22Rv1 (cell line): ENCODE data around the gene ENPP4.
"Not testable (repeated sequence)": the region's sequence is repeated elsewhere in the genome, so short reads cannot be mapped to it uniquely, and the experiment has no call there.

Experiments used
- H3K27ac ChIP-seq: fragments of 450-650 bp; 2 replicates; pipeline ENCODE4 v1.5.1; 2017
- ZFX ChIP-seq: fragments of 450-650 bp; IDR thresholded peaks from 2 replicates; pipeline ENCODE4 v1.6.1; 2017; ENCODE audit warnings: antibody characterized with exemption, borderline replicate concordance
- TF ChIP-seq, protein P1 (sequence below): fragments of 450-650 bp; IDR thresholded peaks from 2 replicates; pipeline ENCODE4 v1.5.1; 2017; ENCODE audit warnings: mild to moderate bottlenecking

Gene ENPP4

DNA sequence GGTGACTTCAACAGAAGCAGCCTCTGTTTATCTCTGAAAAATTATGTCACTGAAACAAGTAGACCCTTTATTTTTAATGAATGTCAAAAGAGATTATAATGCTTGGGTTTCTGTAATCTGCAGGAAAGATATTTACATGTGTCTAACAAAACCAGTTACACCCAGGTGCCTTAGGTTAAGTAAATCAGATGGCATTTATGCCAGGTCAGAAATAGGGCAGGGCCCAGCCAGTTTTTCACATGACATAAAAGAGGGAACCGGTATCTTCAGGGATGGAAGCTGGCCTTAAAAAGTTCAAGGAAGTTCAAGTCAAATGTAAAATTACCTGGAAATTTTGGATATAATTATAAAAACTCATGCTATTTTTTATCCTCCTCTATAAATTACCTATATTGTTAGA lies 14.2 kb upstream of the ENPP4 start:
- TF ChIP-seq, protein P1, sequence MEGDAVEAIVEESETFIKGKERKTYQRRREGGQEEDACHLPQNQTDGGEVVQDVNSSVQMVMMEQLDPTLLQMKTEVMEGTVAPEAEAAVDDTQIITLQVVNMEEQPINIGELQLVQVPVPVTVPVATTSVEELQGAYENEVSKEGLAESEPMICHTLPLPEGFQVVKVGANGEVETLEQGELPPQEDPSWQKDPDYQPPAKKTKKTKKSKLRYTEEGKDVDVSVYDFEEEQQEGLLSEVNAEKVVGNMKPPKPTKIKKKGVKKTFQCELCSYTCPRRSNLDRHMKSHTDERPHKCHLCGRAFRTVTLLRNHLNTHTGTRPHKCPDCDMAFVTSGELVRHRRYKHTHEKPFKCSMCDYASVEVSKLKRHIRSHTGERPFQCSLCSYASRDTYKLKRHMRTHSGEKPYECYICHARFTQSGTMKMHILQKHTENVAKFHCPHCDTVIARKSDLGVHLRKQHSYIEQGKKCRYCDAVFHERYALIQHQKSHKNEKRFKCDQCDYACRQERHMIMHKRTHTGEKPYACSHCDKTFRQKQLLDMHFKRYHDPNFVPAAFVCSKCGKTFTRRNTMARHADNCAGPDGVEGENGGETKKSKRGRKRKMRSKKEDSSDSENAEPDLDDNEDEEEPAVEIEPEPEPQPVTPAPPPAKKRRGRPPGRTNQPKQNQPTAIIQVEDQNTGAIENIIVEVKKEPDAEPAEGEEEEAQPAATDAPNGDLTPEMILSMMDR: no peak
- no peak for TF ChIP-seq ZFX
- no peak overlapping the region for H3K27ac ChIP-seq

DNA sequence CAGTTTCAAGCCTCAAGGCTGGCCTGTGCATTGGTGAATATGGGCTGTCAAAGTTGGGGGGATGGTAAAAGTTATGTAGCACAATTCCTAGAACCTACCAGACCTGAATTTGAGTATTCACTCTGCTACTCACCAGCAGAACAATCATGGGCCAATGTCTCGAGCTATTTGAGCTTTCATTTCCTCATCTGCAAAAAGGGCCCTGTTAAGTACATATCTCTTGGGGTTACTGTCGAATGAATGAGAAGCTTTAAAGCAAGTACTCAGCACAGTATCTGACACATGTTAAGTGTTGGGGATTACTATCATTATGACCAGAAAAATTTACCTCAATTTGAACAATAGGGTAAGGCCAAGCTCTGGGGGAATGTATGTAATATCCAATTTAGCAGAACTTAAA lies 13.5 kb upstream of the ENPP4 start:
- no peak overlapping the region for H3K27ac ChIP-seq
- no peak for TF ChIP-seq ZFX
- TF ChIP-seq, protein P1: no peak

DNA sequence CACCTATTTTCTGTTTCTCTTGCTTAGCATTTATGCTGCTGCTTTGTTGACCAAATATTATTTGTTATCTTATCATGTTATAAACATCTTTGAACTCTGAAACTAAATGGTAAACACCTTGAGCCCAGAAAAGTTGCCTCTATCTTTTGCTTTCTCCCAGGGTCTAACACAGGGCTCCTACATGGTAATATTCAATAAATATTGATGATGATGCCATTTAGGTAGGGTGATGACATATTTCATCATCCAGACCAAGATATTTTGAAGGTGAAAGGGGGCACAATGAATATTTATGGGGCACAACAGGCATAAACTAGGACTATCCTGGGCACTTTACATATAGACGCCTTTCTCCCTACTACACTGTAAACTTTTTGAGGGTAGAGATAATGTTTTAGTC lies 11.6 kb upstream of the ENPP4 start:
- no peak overlapping the region for H3K27ac ChIP-seq
- TF ChIP-seq, protein P1: no peak
- TF ChIP-seq ZFX: no peak

DNA sequence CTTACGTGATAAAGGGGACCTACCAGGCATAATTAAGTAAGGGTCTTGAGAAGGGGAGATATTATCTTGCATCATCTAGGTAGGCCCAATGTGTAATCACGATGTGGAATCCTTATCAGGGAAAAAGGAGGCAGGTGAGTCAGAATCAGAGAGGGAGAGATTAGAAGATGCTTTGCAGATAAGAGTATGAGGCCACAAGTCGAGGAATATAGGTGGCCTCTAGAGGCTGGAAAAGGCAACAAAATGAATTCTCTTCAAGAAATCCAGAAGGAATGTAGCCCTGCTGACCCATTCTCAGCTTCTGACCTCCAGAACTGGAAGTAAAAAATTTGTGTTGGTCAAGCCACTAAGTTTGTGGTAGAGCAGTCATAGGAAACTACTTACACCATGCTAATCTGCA lies 11.0 kb upstream of the ENPP4 start:
- H3K27ac ChIP-seq: no peak overlapping the region
- TF ChIP-seq, protein P1: no peak
- no peak for TF ChIP-seq ZFX

DNA sequence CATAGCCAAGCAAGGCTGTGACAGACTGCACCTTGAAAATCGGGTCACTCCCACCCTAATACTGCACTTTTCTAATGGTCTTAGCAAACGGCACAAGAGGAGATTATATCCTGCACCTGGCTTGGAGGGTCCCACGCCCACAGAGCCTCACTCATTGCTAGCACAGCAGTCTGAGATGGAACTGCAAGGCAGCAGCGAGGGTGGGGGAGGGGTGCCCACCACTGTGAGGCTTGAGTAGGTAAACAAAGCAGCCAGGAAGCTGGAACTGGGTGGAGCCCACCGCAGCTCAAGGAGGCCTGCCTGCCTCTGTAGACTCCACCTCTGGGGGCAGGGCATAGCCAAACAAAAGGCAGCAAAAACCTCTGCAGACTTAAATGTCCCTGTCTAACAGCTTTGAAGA lies 10.1 kb upstream of the ENPP4 start:
- not testable (repeated sequence) for H3K27ac ChIP-seq

DNA sequence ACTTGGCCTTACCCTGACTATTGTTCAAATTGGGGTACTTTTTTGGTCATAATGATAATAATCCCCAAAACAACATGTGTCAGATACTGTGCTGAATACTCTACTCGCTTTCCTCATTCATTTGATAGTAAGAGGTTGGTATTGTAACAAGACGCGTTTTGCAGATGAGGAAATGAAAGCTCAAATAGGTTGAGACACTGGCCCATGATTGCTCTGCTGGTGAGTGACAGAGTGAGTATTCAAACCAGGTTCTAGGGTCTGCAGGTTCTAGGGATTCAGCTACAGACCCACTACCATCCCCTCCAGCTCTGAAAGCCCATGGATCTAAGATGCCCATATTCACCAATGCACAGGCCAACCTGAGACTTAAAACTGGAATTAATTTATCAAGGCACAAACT lies 1.3 kb upstream of the ENPP4 start:
- H3K27ac ChIP-seq: peak overlapping the region; percentile 84
- TF ChIP-seq, protein P1: no peak
- TF ChIP-seq ZFX: no peak

DNA sequence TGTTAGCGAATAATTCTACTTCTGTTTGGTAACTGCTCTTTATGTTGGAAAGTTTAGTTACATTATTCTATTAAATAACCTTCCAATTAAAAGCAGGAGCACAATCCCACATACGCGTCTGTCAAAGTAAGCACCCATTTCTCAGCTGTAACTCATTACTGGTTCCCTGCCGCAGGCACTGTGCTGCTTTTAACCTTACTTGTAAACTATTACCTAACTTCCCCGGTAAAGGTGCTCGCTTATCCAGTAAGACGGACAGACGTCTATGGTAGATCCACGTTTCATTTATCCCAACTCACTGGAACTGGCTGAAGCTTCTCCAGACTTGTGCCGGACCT lies 529 bp upstream of the ENPP4 start:
- peak overlapping the region; percentile 84 for H3K27ac ChIP-seq

DNA sequence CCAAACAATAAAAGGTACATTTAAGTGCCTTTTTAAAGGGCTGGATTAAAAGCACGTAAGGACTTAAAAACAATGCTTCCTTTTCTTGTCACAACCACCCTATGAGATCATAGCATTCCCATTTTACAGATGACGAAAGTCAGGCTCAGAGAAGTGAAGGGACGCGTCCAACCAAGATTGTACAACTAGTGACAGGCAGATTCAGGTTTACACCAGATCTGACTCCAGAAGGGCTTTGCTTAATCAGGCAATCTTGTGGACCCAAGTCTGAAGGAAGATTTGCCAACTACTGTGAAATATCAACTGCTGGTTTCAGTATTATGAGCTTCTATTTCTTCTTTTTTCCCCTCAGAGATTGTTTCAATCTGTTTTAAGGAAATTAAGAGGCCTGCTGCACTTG lies 877 bp downstream of the ENPP4 start:
- peak overlapping the region; percentile 84 for H3K27ac ChIP-seq

More for the DNA sequence above, 529 bp upstream of the ENPP4 start:
- TF ChIP-seq, protein P1: no peak
- TF ChIP-seq ZFX: no peak

DNA sequence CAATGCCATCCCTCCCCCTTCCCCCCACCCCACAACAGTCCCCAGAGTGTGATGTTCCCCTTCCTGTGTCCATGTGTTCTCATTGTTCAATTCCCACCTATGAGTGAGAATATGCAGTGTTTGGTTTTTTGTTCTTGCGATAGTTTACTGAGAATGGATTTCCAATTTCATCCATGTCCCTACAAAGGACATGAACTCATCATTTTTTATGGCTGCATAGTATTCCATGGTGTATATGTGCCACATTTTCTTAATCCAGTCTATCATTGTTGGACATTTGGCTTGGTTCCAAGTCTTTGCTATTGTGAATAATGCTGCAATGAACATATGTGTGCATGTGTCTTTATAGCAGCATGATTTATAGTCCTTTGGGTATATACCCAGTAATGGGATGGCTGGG lies 1.5 kb downstream of the ENPP4 start:
- not testable (repeated sequence) for H3K27ac ChIP-seq

More for the DNA sequence above, 877 bp downstream of the ENPP4 start:
- TF ChIP-seq, protein P1: no peak
- TF ChIP-seq ZFX: no peak
